GM18508 (cell line): ENCODE measurements around the gene NFIA.

Experiments used
- ATAC-seq: cut with Tn5 transposase; IDR thresholded peaks from one replicate; pipeline ENCODE4 v1.9.1; 2021; ENCODE audit warnings: moderate number of reproducible peaks; ENCODE audit not compliant: insufficient read depth, unreplicated experiment

The NFIA gene

DNA sequence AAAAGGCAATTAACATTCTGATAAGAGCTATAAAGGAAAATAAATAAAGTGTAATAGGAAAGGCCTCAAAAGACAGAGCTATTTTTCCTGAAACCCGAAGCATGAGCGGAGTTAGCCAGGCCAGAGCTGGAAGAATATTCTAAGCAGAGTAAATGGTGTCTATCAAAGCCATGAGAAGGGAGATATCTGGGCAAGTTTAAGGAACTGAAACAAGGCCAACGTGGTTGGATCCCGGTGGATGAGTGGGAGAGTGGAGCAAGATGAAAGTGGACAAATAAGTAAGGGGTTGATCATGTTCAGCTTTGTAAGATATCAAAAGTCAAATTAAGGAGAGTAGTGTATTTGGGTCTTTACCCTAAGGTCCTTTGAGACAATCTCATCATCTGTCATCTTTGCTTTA is 408.6 kb downstream of the NFIA start:
- ATAC-seq = no peak

- ATAC-seq = no peak
These were observed 409.1 kb downstream of the NFIA start for GRCh38 chr1:61491497-61491896.

- ATAC-seq = no peak
These were observed 411.6 kb downstream of the NFIA start for GRCh38 chr1:61494000-61494399.

DNA sequence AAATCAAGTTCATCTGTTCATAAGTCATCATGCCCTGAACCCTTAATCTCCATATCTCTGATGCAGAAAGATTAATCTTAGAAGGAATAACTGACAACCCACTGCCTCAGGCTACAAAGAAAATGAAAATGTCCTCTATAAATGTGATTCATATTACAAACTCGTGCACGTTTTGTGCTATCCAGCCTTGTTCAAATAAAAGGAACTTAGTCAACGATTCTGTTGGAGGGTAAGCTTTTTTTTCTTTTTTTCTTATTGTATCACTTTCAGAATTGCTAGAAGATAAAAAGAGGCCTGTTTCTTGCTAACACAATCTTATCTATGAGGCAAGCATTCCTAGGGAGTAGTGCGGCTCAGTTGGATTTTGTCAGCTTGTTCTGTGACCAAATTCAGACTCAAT is 414.1 kb downstream of the NFIA start:
- no peak for ATAC-seq

DNA sequence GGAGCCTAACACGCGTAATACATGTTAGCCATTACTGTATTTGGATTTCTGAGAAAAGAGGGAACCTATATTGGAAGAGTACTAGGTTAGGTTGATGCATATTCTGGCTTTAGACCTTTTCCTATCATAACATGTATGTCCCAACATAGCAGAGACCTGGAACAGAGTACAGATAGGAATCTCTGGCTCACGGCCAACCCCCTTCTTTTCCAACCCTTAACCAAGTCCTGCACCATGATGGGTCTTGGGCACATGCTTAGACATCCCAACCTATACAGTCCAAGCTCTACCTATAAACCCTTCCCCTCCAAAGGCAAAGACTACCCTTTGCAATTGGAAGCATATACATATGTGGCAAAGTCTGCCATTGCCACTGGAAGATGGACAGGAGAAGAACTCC is 414.7 kb downstream of the NFIA start:
- no peak for ATAC-seq

DNA sequence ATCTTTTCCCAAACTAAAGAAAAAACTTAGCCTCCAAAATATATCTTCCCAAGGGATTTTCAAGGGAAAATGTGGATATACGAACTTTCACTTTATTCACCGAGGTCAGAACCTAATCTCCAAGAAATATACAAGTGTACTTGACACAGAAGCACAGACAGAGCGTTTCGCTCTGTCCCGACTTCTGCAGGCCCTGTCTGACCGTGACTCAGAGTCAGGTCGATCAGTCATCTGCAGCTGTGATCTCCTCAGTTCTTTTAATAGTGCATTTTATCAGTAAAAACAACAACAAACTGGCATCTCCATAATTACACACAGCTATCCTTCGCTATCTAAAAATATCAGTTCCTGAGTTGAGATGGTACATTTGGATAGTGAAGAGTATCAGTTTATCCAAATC is 416.0 kb downstream of the NFIA start:
- no peak for ATAC-seq

GRCh38 chr1:61501971-61502916 is 419.9 kb downstream of the NFIA start:
- ATAC-seq = no peak

- no peak for ATAC-seq
These were observed 421.9 kb downstream of the NFIA start for GRCh38 chr1:61504305-61504704.

DNA sequence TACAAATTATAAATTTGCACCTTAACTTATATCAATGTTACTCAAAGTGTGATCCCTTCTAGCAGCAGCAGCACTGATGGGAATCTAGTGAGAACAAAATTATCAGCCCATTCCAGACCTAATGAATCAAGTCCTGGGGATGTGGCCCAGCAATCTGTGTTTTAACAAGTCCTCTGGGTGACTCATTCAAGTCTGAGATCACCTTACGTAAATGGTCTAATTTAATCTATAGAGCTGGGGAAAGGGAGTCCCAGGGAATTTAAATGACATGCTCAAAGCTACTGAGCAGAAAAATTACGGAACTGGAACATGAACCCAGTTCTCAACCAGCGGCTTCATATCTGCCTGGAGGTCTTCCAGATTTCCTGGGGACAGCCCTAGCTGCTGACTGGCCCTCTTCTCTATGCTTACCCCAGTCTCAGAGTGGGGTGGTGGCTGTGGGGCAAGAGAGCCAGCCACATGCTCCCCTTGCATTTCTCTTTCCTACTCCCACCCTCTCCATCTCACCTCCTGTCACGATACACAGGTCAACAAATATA is 422.6 kb downstream of the NFIA start:
- no peak for ATAC-seq

DNA sequence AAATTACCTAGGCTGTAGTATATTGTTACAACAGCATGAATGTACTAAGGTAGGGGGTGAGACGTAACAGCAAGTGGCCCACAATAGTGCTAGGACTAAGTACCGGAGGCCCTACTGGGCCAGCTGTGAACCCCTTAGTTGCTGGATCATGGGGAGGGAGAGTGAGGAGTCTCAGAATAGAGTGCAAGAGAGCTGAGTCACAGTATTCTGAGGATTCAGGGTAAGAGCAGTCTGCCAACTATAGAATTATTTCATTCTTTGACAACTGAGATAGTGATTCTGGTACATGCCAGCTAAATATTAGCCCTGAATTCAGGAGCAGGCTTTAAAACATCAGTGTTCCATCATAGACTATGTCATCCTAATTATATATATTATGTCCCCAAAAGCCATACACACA is 423.9 kb downstream of the NFIA start:
- ATAC-seq = no peak

- ATAC-seq = no peak
These were observed 424.7 kb downstream of the NFIA start for GRCh38 chr1:61506944-61507500.
